GM12865 (cell line): ENCODE data around the gene STX8.

Experiments
- DNase-seq: peaks from one replicate; pipeline ENCODE4 v3.0.0; 2010; ENCODE audit warnings: low read depth
- H3K4me3 ChIP-seq: 2 replicates; pipeline ENCODE4 v1.5.1; 2011; ENCODE audit warnings: mild to moderate bottlenecking, low read depth, low read length, control low read depth
- TF ChIP-seq, protein P1 (sequence below): IDR thresholded peaks from 2 replicates; pipeline ENCODE4 v1.5.1; 2011; ENCODE audit warnings: low read length, control low read depth, low read depth, inconsistent platforms; ENCODE audit not compliant: insufficient read depth; ENCODE audit errors: missing control alignments

Gene STX8

GRCh38 chr17:9249245-9249953 is 326.2 kb downstream of the STX8 start:
- TF ChIP-seq, protein P1, sequence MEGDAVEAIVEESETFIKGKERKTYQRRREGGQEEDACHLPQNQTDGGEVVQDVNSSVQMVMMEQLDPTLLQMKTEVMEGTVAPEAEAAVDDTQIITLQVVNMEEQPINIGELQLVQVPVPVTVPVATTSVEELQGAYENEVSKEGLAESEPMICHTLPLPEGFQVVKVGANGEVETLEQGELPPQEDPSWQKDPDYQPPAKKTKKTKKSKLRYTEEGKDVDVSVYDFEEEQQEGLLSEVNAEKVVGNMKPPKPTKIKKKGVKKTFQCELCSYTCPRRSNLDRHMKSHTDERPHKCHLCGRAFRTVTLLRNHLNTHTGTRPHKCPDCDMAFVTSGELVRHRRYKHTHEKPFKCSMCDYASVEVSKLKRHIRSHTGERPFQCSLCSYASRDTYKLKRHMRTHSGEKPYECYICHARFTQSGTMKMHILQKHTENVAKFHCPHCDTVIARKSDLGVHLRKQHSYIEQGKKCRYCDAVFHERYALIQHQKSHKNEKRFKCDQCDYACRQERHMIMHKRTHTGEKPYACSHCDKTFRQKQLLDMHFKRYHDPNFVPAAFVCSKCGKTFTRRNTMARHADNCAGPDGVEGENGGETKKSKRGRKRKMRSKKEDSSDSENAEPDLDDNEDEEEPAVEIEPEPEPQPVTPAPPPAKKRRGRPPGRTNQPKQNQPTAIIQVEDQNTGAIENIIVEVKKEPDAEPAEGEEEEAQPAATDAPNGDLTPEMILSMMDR, result no peak
- H3K4me3 ChIP-seq, result no peak overlapping the region
- no peak for DNase-seq

DNA sequence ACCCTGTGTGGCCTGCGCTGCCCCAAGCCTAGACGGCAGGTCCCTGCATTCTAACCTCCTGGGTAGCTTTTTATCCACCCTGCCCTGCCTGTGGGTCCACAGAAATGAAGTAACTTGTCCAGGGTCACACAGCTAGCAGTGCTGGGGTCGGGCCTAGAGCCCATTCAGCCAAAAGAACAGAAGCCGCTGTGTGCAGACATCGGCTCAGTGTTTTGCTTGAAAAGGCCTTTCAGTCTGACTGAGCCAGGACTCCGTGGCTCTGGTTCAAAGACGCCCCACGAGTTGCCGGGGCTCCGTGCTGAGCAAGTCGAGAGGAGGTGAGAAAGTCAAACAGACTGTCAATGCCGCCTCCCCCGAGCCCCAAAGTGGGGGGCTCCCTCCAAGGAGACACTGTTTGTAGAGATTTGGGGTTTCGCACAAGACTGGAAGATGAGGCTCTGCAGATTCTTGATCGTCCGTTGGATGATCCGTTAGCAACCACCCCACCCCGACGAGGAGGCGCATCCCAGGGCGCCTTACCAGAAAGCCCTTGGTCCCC is 328.1 kb downstream of the STX8 start:
- no peak overlapping the region for H3K4me3 ChIP-seq
- TF ChIP-seq, protein P1, result no peak

DNA sequence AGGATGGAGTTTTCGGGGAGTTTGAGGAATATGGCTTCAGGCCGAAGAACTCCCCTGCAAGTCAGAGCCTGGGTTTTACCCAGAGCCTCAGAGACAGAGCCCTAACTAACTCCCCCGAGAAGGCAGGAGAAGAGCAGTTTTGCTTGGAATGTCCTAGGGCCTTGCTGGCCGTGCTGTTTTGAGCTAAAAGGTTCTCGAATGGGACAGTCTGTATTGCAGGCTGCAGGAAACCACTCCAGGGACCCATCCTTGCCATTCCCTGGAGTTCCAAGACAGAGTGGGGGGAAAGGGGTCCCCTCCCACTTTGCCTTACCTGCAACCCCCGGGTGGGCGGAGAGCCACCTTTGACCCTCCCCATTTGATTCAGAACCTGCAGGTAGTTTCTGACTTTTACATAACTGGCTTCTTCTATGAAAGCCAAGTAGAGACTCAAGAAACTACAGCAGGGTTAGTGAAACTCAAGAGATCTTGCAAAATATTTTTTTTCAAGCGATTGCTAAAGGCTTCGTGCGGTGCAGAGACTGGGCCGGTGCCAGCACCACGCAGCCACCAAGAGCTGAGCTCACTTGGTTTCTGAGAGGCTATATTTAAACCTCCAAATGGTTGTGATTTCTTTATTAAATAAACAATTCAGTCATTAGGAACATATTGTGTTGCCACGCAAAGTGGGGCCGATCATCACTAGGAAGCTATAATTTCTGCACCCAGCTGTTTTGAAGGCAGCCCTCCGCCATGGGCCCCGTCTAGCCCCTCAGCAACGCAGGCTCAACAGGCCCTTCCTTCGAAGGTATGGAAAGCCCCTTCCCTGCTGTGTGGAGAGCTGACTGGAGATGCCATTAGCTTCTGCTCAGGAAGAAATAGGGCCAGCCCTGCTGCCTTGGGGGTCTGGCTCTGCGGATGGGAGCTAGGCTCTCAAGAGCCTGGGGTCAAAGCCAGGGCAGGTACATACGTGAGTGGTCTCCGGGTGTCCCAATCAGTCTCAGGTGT is 331.3 kb downstream of the STX8 start:
- DNase-seq, result no peak
- TF ChIP-seq, protein P1, result no peak

More for the DNA sequence above, 328.1 kb downstream of the STX8 start:
- no peak for DNase-seq

DNA sequence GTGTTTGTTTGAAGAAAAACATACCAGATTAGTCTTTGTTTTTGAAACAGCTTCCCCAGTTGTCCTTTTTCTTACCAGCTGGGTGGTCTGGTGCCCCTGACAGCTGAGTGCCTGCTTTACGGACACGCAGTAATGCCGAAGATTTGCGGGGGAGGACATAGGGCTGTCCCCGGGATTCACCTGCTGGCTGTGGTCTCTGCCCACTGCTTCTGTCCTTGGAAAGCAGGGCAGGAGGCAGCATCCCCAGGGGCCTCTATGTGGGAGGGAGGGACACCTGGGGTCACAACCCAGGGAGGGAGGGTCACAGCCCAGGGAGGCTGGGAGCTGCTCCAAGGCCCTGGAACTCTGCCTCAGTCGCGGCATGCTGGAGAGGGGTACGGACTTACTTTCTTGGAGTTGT is 332.6 kb downstream of the STX8 start:
- no peak overlapping the region for H3K4me3 ChIP-seq
- no peak for DNase-seq
- TF ChIP-seq, protein P1, result no peak

More for the DNA sequence above, 331.3 kb downstream of the STX8 start:
- H3K4me3 ChIP-seq, result no peak overlapping the region

DNA sequence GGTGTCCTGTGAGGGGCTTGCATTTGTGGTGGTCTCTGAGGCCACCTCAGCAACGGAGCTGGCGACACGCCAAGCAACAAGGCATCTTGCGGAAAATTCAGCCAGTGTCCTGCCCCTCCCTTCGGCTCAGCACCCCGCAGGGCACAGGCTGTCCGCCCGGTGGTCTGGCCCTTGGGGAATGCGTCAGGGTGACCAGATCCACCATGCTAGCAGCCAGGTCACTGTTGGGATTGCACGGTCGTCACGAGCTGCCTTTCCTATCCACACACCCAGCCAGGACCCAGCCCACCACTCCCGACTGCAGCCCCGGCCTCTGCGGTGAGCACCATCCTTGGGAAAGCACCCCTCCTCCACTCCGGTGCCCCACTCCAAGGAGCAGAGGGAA is 333.1 kb downstream of the STX8 start:
- no peak overlapping the region for H3K4me3 ChIP-seq
- TF ChIP-seq, protein P1, result no peak
- no peak for DNase-seq

GRCh38 chr17:9241774-9242496 is 333.7 kb downstream of the STX8 start:
- H3K4me3 ChIP-seq, result no peak overlapping the region
- DNase-seq, result no peak

More at GRCh38 chr17:9241774-9242496, 333.7 kb downstream of the STX8 start:
- TF ChIP-seq, protein P1, result no peak
